Measurements from ENCODE around the gene TAS2R42. TPM values are rescaled to one million over a fixed set of nuclear protein-coding genes. Genes with fewer than 3 reads are reported as not detected.

The TAS2R42 gene
- total RNA-seq = not detected in 3 replicates

GRCh38 chr12:11186837-11187236, at the start of gene TAS2R42:
TAS2R42 (minus strand) TSS chr12:11186937; CDS start chr12:11186937, 0 bp downstream.
- Mint-ChIP-seq H3K36me3 (no peaks in the 10 kb centered on the region), H3K4me1 (peaks cover 6% of the 10 kb centered on the region), H3K27me3 (ENCODE audit: low read depth) (peaks cover 1% of the 10 kb centered on the region), H3K9me3 (no peaks in the 10 kb centered on the region), H3K4me3 (no peak within 1 kb of the TSS), H3K27ac (no peak within 1 kb of the TSS)
- no peak for DNase-seq (ENCODE audit: low spot score in 2 of 2, unreplicated experiment in 2 of 2)
- TF ChIP-seq CTCF (IDR thresholded peaks at IDR 0.05; ENCODE audit: unreplicated experiment) = no peak

- no peak for DNase-seq (ENCODE audit: low spot score in 2 of 2, unreplicated experiment in 2 of 2)
- peaks cover 9% of the 10 kb centered on the region for H3K9me3 Mint-ChIP-seq
- no peak for TF ChIP-seq CTCF (IDR thresholded peaks at IDR 0.05; ENCODE audit: unreplicated experiment)
- no peak overlapping the region for H3K4me3 Mint-ChIP-seq
- no peaks in the 10 kb centered on the region for H3K4me1 Mint-ChIP-seq
- no peak overlapping the region for H3K27ac Mint-ChIP-seq
- H3K36me3 Mint-ChIP-seq = no peaks in the 10 kb centered on the region
- H3K27me3 Mint-ChIP-seq (ENCODE audit: low read depth) = no peaks in the 10 kb centered on the region
Measured at GRCh38 chr12:11233532-11233931, 46.8 kb upstream of the TAS2R42 start.

GRCh38 chr12:11228296-11228879, 41.7 kb upstream of the TAS2R42 start:
- Mint-ChIP-seq H3K9me3 (no peaks in the 10 kb centered on the region), H3K27ac (no peak overlapping the region), H3K4me1 (no peaks in the 10 kb centered on the region), H3K27me3 (ENCODE audit: low read depth) (peaks cover 9% of the 10 kb centered on the region), H3K4me3 (no peak overlapping the region), H3K36me3 (no peaks in the 10 kb centered on the region)
- DNase-seq (ENCODE audit: low spot score in 2 of 2, unreplicated experiment in 2 of 2) = peak in 1 of 2 experiments; percentile 40
- peak; percentile 55 for TF ChIP-seq CTCF (IDR thresholded peaks at IDR 0.05; ENCODE audit: unreplicated experiment)

GRCh38 chr12:11227373-11227772, 40.6 kb upstream of the TAS2R42 start:
- no peak for DNase-seq (ENCODE audit: low spot score in 2 of 2, unreplicated experiment in 2 of 2)
- H3K27ac Mint-ChIP-seq = no peak overlapping the region
- no peak for TF ChIP-seq CTCF (IDR thresholded peaks at IDR 0.05; ENCODE audit: unreplicated experiment)
- peaks cover 7% of the 10 kb centered on the region for H3K9me3 Mint-ChIP-seq
- H3K36me3 Mint-ChIP-seq = no peaks in the 10 kb centered on the region
- peaks cover 9% of the 10 kb centered on the region for H3K27me3 Mint-ChIP-seq (ENCODE audit: low read depth)
- no peaks in the 10 kb centered on the region for H3K4me1 Mint-ChIP-seq
- no peak overlapping the region for H3K4me3 Mint-ChIP-seq

- Mint-ChIP-seq H3K9me3 (peaks cover 7% of the 10 kb centered on the region), H3K36me3 (no peaks in the 10 kb centered on the region), H3K4me1 (no peaks in the 10 kb centered on the region), H3K4me3 (no peak overlapping the region), H3K27ac (no peak overlapping the region), H3K27me3 (ENCODE audit: low read depth) (no peaks in the 10 kb centered on the region)
- no peak for TF ChIP-seq CTCF (IDR thresholded peaks at IDR 0.05; ENCODE audit: unreplicated experiment)
- no peak for DNase-seq (ENCODE audit: low spot score in 2 of 2, unreplicated experiment in 2 of 2)
Measured at GRCh38 chr12:11209113-11209512, 22.4 kb upstream of the TAS2R42 start.

GRCh38 chr12:11204173-11204572, 17.4 kb upstream of the TAS2R42 start:
- no peak for TF ChIP-seq CTCF (IDR thresholded peaks at IDR 0.05; ENCODE audit: unreplicated experiment)
- H3K27me3 Mint-ChIP-seq (ENCODE audit: low read depth) = no peaks in the 10 kb centered on the region
- peaks cover 10% of the 10 kb centered on the region for H3K9me3 Mint-ChIP-seq
- no peaks in the 10 kb centered on the region for H3K4me1 Mint-ChIP-seq
- no peak for DNase-seq (ENCODE audit: low spot score in 2 of 2, unreplicated experiment in 2 of 2)
- H3K4me3 Mint-ChIP-seq = no peak overlapping the region
- no peak overlapping the region for H3K27ac Mint-ChIP-seq
- peaks cover 2% of the 10 kb centered on the region for H3K36me3 Mint-ChIP-seq
